GM06990 (cell line): ENCODE measurements around the gene CRYGS.
A peak's percentile ranks its signal among the peaks of the same experiment; 100 is the strongest.

Experiments
- DNase-seq: peaks from one replicate; pipeline ENCODE4 v3.0.0-alpha.2; 2011; ENCODE audit not compliant: insufficient read length; ENCODE audit errors: extremely low read depth
- H3K27me3 ChIP-seq: replicated peaks from 2 replicates; pipeline ENCODE4 v1.6.0; 2011; ENCODE audit warnings: low read length; ENCODE audit not compliant: control insufficient read depth, insufficient read depth
- H3K36me3 ChIP-seq: 2 replicates; pipeline ENCODE4 v1.5.1; 2011; ENCODE audit warnings: low read length; ENCODE audit not compliant: control insufficient read depth, insufficient read depth
- H3K4me3 ChIP-seq: replicated peaks from 2 replicates; pipeline ENCODE4 v1.5.1; 2011; ENCODE audit warnings: low read depth, mild to moderate bottlenecking, control low read depth, low read length
- TF ChIP-seq, protein P1 (sequence below): IDR thresholded peaks from 2 replicates; pipeline ENCODE4 v1.5.1; 2011; ENCODE audit warnings: low read length, control low read depth, mild to moderate bottlenecking, inconsistent platforms; ENCODE audit not compliant: insufficient read depth, poor library complexity, severe bottlenecking

CRYGS gene

GRCh38 chr3:186551387-186551786, 7.2 kb upstream of the CRYGS start:
- TF ChIP-seq, protein P1, sequence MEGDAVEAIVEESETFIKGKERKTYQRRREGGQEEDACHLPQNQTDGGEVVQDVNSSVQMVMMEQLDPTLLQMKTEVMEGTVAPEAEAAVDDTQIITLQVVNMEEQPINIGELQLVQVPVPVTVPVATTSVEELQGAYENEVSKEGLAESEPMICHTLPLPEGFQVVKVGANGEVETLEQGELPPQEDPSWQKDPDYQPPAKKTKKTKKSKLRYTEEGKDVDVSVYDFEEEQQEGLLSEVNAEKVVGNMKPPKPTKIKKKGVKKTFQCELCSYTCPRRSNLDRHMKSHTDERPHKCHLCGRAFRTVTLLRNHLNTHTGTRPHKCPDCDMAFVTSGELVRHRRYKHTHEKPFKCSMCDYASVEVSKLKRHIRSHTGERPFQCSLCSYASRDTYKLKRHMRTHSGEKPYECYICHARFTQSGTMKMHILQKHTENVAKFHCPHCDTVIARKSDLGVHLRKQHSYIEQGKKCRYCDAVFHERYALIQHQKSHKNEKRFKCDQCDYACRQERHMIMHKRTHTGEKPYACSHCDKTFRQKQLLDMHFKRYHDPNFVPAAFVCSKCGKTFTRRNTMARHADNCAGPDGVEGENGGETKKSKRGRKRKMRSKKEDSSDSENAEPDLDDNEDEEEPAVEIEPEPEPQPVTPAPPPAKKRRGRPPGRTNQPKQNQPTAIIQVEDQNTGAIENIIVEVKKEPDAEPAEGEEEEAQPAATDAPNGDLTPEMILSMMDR = no peak
- Histone ChIP-seq H3K27me3 (no peaks in the 10 kb centered on the region), H3K4me3 (no peak overlapping the region), H3K36me3 (peaks cover 8% of the 10 kb centered on the region)
- DNase-seq = no peak

- TF ChIP-seq, protein P1 = no peak
- Histone ChIP-seq H3K4me3 (no peak overlapping the region), H3K36me3 (peaks cover 6% of the 10 kb centered on the region), H3K27me3 (no peaks in the 10 kb centered on the region)
- no peak for DNase-seq
These were observed 5.3 kb upstream of the CRYGS start for GRCh38 chr3:186549497-186549896.

DNA sequence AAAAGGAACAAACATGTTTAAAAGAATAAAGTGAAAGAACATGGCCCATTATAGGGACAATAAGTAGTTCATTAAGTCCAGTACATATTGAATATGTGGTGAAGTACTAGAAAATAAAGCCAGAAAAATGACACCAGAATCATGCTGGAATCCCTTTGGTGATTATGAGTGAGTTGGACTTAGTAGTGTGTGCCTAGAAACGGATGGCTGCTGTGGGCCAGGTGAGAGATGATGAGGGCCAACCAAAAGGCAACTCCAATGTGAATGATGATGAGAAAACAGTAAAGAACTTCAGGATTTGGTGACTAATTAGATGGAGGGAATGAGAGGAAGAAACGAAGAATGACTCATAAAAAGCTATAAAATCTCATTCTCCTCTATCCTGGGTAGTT, 3.3 kb downstream of the CRYGS start:
- no peaks in the 10 kb centered on the region; the same call in 1 of the 2 replicates for H3K36me3 ChIP-seq
- no peaks in the 10 kb centered on the region for H3K27me3 ChIP-seq
- no peak overlapping the region for H3K4me3 ChIP-seq
- TF ChIP-seq, protein P1 = no peak
- DNase-seq = no peak

DNA sequence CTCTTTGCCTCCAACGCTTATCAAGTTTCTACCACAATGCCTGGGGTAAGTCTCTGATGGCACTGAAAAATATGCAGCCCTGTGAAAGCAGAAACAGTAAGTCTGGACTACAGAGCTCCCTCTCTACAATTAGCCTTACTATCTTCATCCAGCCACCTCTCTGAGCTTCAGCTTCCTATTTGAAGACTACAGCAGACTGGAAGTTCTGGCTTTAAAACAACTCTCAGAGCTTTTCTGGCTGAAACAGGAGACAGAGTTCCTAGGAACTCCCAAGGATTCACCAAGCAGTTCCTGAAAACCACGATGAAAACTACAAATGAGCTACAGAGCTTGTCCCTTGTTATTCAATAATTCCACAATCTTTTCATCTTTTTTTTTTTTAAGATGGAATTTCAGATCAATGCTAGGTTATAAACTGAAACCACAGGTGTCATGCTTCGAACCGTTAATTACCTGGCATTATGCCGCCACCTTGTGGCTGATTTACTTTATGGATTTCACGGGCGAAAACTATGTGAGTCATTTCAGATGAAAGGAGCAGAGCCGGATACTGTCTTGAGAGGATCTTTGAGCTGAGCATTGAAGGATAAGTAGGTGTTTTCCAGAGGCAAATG, 3.9 kb downstream of the CRYGS start:
- no peaks in the 10 kb centered on the region; the same call in 1 of the 2 replicates for H3K36me3 ChIP-seq
- H3K27me3 ChIP-seq = no peaks in the 10 kb centered on the region
- no peak for DNase-seq
- TF ChIP-seq, protein P1 = peak; percentile 47
- no peak overlapping the region for H3K4me3 ChIP-seq

GRCh38 chr3:186538779-186539178, 5.4 kb downstream of the CRYGS start:
- H3K36me3 ChIP-seq = no peaks in the 10 kb centered on the region; the same call in 1 of the 2 replicates
- no peaks in the 10 kb centered on the region for H3K27me3 ChIP-seq
- no peak overlapping the region for H3K4me3 ChIP-seq
- no peak for DNase-seq
- TF ChIP-seq, protein P1 = no peak
